22Rv1 (cell line): ENCODE results near the gene DYRK2.

Source experiments
- H3K27ac ChIP-seq: fragments of 450-650 bp; 2 replicates; pipeline ENCODE4 v1.5.1; 2017
- ZFX ChIP-seq: fragments of 450-650 bp; IDR thresholded peaks from 2 replicates; pipeline ENCODE4 v1.6.1; 2017; ENCODE audit warnings: antibody characterized with exemption, borderline replicate concordance
- TF ChIP-seq, protein P1 (sequence below): fragments of 450-650 bp; IDR thresholded peaks from 2 replicates; pipeline ENCODE4 v1.5.1; 2017; ENCODE audit warnings: mild to moderate bottlenecking

DYRK2 gene

DNA sequence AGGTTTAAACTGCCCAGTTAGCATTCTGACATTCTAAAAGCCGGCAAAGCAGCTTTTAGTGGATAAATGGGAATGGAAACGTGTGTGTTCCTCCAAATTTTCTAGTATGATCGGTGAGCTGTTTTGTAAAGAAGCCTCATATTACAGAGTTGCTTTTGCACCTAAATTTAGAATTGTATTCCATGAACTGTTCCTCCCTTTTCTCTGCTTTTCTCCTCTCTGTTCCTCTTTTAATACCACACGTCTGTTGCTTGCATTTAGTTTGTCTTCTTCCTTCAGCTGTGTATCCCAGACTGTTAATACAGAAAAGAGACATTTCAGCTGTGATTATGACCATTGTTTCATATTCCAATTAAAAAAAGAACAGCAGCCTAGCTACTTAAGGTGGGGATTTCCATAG, 10.7 kb downstream of the DYRK2 start:
- no peak overlapping the region for H3K27ac ChIP-seq
- TF ChIP-seq, protein P1, sequence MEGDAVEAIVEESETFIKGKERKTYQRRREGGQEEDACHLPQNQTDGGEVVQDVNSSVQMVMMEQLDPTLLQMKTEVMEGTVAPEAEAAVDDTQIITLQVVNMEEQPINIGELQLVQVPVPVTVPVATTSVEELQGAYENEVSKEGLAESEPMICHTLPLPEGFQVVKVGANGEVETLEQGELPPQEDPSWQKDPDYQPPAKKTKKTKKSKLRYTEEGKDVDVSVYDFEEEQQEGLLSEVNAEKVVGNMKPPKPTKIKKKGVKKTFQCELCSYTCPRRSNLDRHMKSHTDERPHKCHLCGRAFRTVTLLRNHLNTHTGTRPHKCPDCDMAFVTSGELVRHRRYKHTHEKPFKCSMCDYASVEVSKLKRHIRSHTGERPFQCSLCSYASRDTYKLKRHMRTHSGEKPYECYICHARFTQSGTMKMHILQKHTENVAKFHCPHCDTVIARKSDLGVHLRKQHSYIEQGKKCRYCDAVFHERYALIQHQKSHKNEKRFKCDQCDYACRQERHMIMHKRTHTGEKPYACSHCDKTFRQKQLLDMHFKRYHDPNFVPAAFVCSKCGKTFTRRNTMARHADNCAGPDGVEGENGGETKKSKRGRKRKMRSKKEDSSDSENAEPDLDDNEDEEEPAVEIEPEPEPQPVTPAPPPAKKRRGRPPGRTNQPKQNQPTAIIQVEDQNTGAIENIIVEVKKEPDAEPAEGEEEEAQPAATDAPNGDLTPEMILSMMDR: no peak
- no peak for TF ChIP-seq ZFX

DNA sequence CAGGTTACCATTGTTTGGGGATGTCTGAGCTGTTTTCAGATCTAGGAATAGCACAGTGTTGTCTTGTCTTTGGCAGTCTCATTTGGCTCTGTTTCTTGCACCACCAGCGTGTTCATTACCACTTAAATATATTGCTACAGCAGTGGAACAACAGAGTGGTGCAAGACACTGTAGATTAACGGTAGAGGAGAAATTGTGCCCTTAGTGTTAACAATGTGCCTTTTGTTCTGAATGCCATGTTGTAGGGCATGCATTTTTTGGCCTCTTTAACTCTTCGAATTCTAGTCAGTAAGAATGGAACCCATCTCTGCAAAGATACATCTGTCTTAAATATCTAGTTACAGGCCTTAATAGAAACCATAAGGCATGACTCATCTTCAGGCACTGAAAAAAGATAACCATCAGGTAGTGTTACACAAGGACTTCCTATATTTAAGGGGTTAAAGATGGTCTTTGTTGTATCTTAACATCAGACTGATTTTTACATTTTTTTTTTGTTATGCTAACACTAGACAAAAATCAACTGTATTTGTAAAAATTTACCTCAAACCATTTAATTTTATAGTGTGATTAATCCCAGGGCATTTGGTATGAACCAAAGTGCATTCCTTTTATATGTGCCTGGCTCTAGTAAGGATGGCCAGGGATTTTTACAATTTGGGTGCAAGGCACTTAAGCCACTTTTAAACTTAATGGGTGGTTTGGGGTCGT, 12.9 kb downstream of the DYRK2 start:
- no peak for TF ChIP-seq ZFX
- TF ChIP-seq, protein P1: no peak
- H3K27ac ChIP-seq: no peak overlapping the region

- TF ChIP-seq, protein P1: no peak
- no peak for TF ChIP-seq ZFX
- H3K27ac ChIP-seq: no peak overlapping the region
Measured at GRCh38 chr12:67662910-67663538, 14.5 kb downstream of the DYRK2 start.

DNA sequence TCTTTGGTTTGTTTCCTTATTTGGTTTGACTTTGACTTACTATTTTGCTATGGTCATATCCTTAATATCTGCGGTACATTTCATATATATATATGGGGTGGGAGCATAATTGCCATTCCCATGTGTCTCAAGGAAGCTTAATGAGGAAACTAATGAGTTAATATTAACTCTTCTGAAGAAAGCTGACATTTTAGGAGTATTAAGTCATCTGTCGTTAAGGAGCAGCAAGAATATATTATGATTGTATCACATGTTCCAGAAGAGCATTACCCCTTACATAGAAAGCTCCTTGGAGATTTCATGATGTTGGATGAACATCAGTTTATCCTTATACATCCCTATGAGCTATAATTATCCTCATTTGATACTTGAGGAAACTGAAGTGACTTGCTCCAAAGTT, 15.6 kb downstream of the DYRK2 start:
- H3K27ac ChIP-seq: no peak overlapping the region
- TF ChIP-seq, protein P1: no peak
- no peak for TF ChIP-seq ZFX

GRCh38 chr12:67665679-67666078, 17.1 kb downstream of the DYRK2 start:
- no peak overlapping the region for H3K27ac ChIP-seq
- TF ChIP-seq ZFX: no peak
- TF ChIP-seq, protein P1: no peak

- H3K27ac ChIP-seq: no peak overlapping the region
- no peak for TF ChIP-seq ZFX
- TF ChIP-seq, protein P1: no peak
Measured at GRCh38 chr12:67666605-67667004, 18.1 kb downstream of the DYRK2 start.
